Measurements from ENCODE around the gene RDX.

RDX gene

DNA sequence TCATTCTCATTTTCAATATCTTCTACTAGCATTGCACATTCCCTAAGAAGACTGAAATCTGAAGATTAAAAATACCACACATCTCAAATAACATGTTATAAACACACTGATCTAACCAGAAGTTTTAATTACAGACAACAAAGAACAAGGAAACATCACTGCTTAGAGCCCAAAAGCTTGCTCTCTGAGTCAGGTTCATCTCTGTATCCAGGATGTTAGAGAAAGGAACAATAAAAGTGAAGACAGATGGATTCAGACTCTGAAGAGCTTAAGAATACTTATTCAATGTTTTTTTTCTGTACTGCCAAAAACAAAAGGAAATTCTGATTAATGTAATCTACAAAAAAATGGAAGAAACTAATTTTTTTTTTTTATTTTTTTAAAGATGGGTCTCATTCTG lies 16.5 kb downstream of the RDX start:
- no peak for TF ChIP-seq CTCF (IDR thresholded peaks at IDR 0.05; ENCODE audit: insufficient read depth, low read length, poor library complexity, severe bottlenecking)
- H3K4me2 ChIP-seq (ENCODE audit: low read depth, low read length, poor library complexity, severe bottlenecking): no peak overlapping the region
- H3K9me2 ChIP-seq (replicated peaks; ENCODE audit: insufficient read depth, low read length): no peaks in the 10 kb centered on the region
- no peak overlapping the region for H3K4me3 ChIP-seq (ENCODE audit: insufficient read depth, low read length, poor library complexity, severe bottlenecking)
- no peaks in the 10 kb centered on the region for H3K36me3 ChIP-seq (ENCODE audit: low read length)
- no peaks in the 10 kb centered on the region for H3F3A ChIP-seq (ENCODE audit: insufficient read depth)
- no peaks in the 10 kb centered on the region for H3K27me3 ChIP-seq (ENCODE audit: low read length)
- no peaks in the 10 kb centered on the region; the same call in 1 of the 2 replicates for H4K20me1 ChIP-seq (ENCODE audit: low read depth, low read length)
- no peaks in the 10 kb centered on the region for H3K79me2 ChIP-seq (ENCODE audit: insufficient read depth, low read length)
- no peak overlapping the region for H3K9ac ChIP-seq (ENCODE audit: low read length)
- H3K9me3 ChIP-seq (ENCODE audit: insufficient read depth, low read length): no peaks in the 10 kb centered on the region
- H2AFZ ChIP-seq (ENCODE audit: low read depth, low read length, severe bottlenecking): no peak overlapping the region
- H3K27ac ChIP-seq (ENCODE audit: low read depth, low read length): no peak overlapping the region

- Histone ChIP-seq H3K27ac (ENCODE audit: low read depth, low read length) (no peak overlapping the region), H3F3A (ENCODE audit: insufficient read depth) (no peaks in the 10 kb centered on the region), H3K4me2 (ENCODE audit: low read depth, low read length, poor library complexity, severe bottlenecking) (no peak overlapping the region), H3K27me3 (ENCODE audit: low read length) (no peaks in the 10 kb centered on the region), H3K9me2 (replicated peaks; ENCODE audit: insufficient read depth, low read length) (no peaks in the 10 kb centered on the region), H2AFZ (ENCODE audit: low read depth, low read length, severe bottlenecking) (no peak overlapping the region), H3K36me3 (ENCODE audit: low read length) (no peaks in the 10 kb centered on the region), H3K9me3 (ENCODE audit: insufficient read depth, low read length) (no peaks in the 10 kb centered on the region), H4K20me1 (ENCODE audit: low read depth, low read length) (no peaks in the 10 kb centered on the region), H3K9ac (ENCODE audit: low read length) (no peak overlapping the region), H3K4me3 (ENCODE audit: insufficient read depth, low read length, poor library complexity, severe bottlenecking) (no peak overlapping the region), H3K79me2 (ENCODE audit: insufficient read depth, low read length) (no peaks in the 10 kb centered on the region)
- TF ChIP-seq CTCF (IDR thresholded peaks at IDR 0.05; ENCODE audit: insufficient read depth, low read length, poor library complexity, severe bottlenecking) (no peak), EZH2phosphoT487 (conservative IDR thresholded peaks at IDR 0.05; ENCODE audit: low read length) (no peak)
Measured at GRCh38 chr11:110272919-110273318, 23.5 kb downstream of the RDX start.

DNA sequence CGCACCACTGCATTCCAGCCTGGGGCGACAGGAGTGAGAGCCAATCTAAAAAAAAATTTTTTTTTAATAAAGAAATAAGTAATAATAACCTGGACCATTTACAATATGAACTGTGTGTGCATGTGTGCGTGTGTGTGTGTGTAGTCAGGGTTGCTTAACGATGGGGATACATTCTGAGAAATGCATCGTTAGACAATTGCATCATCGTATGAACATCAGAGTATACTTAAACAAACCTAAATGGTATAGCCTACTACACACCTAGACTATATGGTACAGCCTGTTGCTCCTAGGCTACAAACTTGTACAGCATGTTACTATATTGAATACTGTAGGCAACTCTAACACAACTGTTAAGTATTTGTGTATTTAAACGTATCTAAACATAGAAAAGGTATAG lies 26.4 kb downstream of the RDX start:
- Histone ChIP-seq H3K9me2 (replicated peaks; ENCODE audit: insufficient read depth, low read length) (no peaks in the 10 kb centered on the region), H3K4me3 (ENCODE audit: insufficient read depth, low read length, poor library complexity, severe bottlenecking) (no peak overlapping the region), H3K27me3 (ENCODE audit: low read length) (no peaks in the 10 kb centered on the region), H3K4me2 (ENCODE audit: low read depth, low read length, poor library complexity, severe bottlenecking) (no peak overlapping the region), H3K27ac (ENCODE audit: low read depth, low read length) (no peak overlapping the region), H2AFZ (ENCODE audit: low read depth, low read length, severe bottlenecking) (no peak overlapping the region), H3K9me3 (ENCODE audit: insufficient read depth, low read length) (no peaks in the 10 kb centered on the region), H3K36me3 (ENCODE audit: low read length) (no peaks in the 10 kb centered on the region), H3K9ac (ENCODE audit: low read length) (no peak overlapping the region), H3F3A (ENCODE audit: insufficient read depth) (no peaks in the 10 kb centered on the region), H4K20me1 (ENCODE audit: low read depth, low read length) (no peaks in the 10 kb centered on the region), H3K79me2 (ENCODE audit: insufficient read depth, low read length) (no peaks in the 10 kb centered on the region)
- TF ChIP-seq EZH2phosphoT487 (conservative IDR thresholded peaks at IDR 0.05; ENCODE audit: low read length) (no peak), CTCF (IDR thresholded peaks at IDR 0.05; ENCODE audit: insufficient read depth, low read length, poor library complexity, severe bottlenecking) (no peak)

DNA sequence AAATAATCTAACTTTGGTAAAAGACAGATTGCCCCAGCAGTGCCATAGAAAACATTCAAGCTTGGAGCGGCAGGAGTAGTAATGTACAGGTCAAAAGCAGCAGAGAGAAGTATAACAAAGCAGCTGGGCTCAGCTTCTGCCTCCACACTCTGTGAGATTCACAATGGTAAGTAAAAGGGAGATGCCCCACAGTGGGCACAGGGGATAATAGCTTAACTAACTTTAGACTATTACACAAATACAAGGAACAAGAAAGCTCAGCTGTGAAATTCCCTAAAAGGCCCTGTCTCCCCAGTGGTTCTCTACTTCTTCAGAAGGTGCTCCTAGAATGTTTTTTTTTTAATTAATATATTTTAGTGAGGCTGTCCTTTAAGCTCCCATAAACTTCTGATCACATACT lies 28.0 kb downstream of the RDX start:
- H3K79me2 ChIP-seq (ENCODE audit: insufficient read depth, low read length): no peaks in the 10 kb centered on the region
- TF ChIP-seq EZH2phosphoT487 (conservative IDR thresholded peaks at IDR 0.05; ENCODE audit: low read length) (no peak), CTCF (IDR thresholded peaks at IDR 0.05; ENCODE audit: insufficient read depth, low read length, poor library complexity, severe bottlenecking) (no peak)
- H3K9me3 ChIP-seq (ENCODE audit: insufficient read depth, low read length): no peaks in the 10 kb centered on the region
- no peak overlapping the region for H3K4me3 ChIP-seq (ENCODE audit: insufficient read depth, low read length, poor library complexity, severe bottlenecking)
- H4K20me1 ChIP-seq (ENCODE audit: low read depth, low read length): no peaks in the 10 kb centered on the region
- no peaks in the 10 kb centered on the region for H3F3A ChIP-seq (ENCODE audit: insufficient read depth)
- H3K9me2 ChIP-seq (replicated peaks; ENCODE audit: insufficient read depth, low read length): no peaks in the 10 kb centered on the region
- H3K4me2 ChIP-seq (ENCODE audit: low read depth, low read length, poor library complexity, severe bottlenecking): no peak overlapping the region
- H3K9ac ChIP-seq (ENCODE audit: low read length): no peak overlapping the region
- no peak overlapping the region for H3K27ac ChIP-seq (ENCODE audit: low read depth, low read length)
- no peaks in the 10 kb centered on the region for H3K27me3 ChIP-seq (ENCODE audit: low read length)
- no peaks in the 10 kb centered on the region for H3K36me3 ChIP-seq (ENCODE audit: low read length)
- no peak overlapping the region for H2AFZ ChIP-seq (ENCODE audit: low read depth, low read length, severe bottlenecking)

Measured in SU-DHL-6 (cell line).